Measurements from ENCODE around the gene CYB561D1. TPM values are rescaled to one million over a fixed set of nuclear protein-coding genes. Genes with fewer than 3 reads are reported as not detected.

The CYB561D1 gene
- total and polyA plus RNA-seq, 2 of the 8 experiments (the other 6 are each of a cell fraction or from before 2014, with no cell fraction given) = 3.6 to 3.8 TPM

DNA sequence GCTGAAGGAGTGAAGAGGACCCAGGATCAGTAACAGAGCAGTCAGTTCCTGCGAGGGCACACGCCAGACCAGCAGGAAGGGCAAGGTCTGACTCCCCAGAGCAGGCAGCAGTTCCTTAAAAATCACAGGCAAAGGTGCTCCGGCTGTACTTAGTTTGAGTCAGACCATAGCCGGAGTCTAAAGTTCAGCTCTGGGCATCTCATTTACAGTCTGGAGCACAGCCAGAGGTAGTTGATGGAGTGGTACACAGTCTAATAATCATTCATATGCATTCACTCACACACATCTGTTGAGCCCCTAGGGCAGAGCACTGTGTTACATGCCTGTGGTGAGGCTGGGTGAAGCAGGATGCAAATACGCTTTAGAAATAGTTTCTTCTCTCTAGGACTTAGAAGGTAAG lies 23.0 kb downstream of the CYB561D1 start:
- Histone ChIP-seq H3K23ac (ENCODE audit: insufficient read length) (no peak overlapping the region), H3K9me3 (ENCODE audit: insufficient read depth in 2 of 2, low read depth in 1 of 2, low read length in 1 of 2) (no peaks in the 10 kb centered on the region), H3K4me2 (ENCODE audit: insufficient read depth in 1 of 2, low read depth in 2 of 2, low read length in 2 of 2) (no peak overlapping the region), H3K4ac (replicated peaks; ENCODE audit: insufficient read length, low read depth, low read length) (no peak overlapping the region), H3K79me1 (ENCODE audit: low read depth, low read length) (no peaks in the 10 kb centered on the region), H2BK12ac (ENCODE audit: low read depth, low read length) (no peak overlapping the region), H3K9ac (replicated peaks in 1 of 4; ENCODE audit: extremely low read depth in 1 of 4, low read depth in 3 of 4, low read length in 3 of 4) (no peak overlapping the region), H3K14ac (ENCODE audit: insufficient read length) (no peak overlapping the region), H3K4me1 (replicated peaks in 1 of 4; ENCODE audit: control insufficient read depth in 3 of 4, insufficient read depth in 4 of 4, low read length in 3 of 4) (no peaks in the 10 kb centered on the region), H3K79me2 (ENCODE audit: control insufficient read depth in 1 of 2, insufficient read depth in 2 of 2, low read length in 2 of 2) (no peaks in the 10 kb centered on the region), H3K27me3 (replicated peaks in 1 of 4; ENCODE audit: control insufficient read depth in 3 of 4, extremely low read depth in 1 of 4, insufficient read depth in 3 of 4, low read length in 3 of 4) (0 out of 7 replicates have a peak, but pooled peaks cover 0 to 2% (median 0%) of the 10 kb centered on the region in 4 experiments), H2BK5ac (ENCODE audit: low read depth, low read length) (no peak overlapping the region), H3K56ac (replicated peaks; ENCODE audit: insufficient read length, low read depth, low read length) (no peak overlapping the region), H3K27ac (ENCODE audit: low read depth, low read length) (no peak overlapping the region), H2BK15ac (ENCODE audit: low read length) (no peak overlapping the region), H4K91ac (replicated peaks; ENCODE audit: insufficient read length, low read length) (no peak overlapping the region), H3K23me2 (ENCODE audit: low read depth, low read length) (no peaks in the 10 kb centered on the region), H3K36me3 (ENCODE audit: control insufficient read depth in 2 of 4, insufficient read depth in 4 of 4, low read length in 3 of 4) (no peaks in the 10 kb centered on the region), H2AFZ (ENCODE audit: low read length) (no peak overlapping the region), H2BK120ac (replicated peaks; ENCODE audit: low read depth, low read length) (no peak overlapping the region), H3K4me3 (ENCODE audit: extremely low read depth in 1 of 4, insufficient read depth in 2 of 4, low read depth in 3 of 4, low read length in 4 of 4) (no peak overlapping the region), H2AK5ac (ENCODE audit: low read depth, low read length) (no peak overlapping the region), H4K8ac (ENCODE audit: extremely low read depth, insufficient read depth, low read length) (no peak overlapping the region), H4K20me1 (replicated peaks in 1 of 2; ENCODE audit: control insufficient read depth in 1 of 2, insufficient read depth in 2 of 2, low read length in 2 of 2) (no peaks in the 10 kb centered on the region), H3K18ac (ENCODE audit: extremely low read depth, low read length) (no peak overlapping the region), H2BK20ac (ENCODE audit: low read length) (no peak overlapping the region), H4K5ac (ENCODE audit: insufficient read length, low read depth, low read length) (no peak overlapping the region)
- FAIRE-seq = no peak
- DNase-seq (ENCODE audit: low read depth in 1 of 2, low spot score in 2 of 2) = no peak
- ChIA-PET POLR2A (ENCODE audit: partially characterized antibody) (no interaction called here), CTCF (ENCODE audit: partially characterized antibody) (interaction anchor here (0.8 to 43.7 kb wide), 3 partner anchors 17 to 192 kb away, joined by 3 to 1755 read pairs (median 666); partner anchors contain the start of genes ATXN7L2, CYB561D1 and GPR61)
- TF ChIP-seq BCL11A (IDR thresholded peaks at IDR 0.05; ENCODE audit: low read depth in 2 of 2, low read length in 2 of 2) (no peak), FOSL1 (IDR thresholded peaks at IDR 0.05; ENCODE audit: insufficient read depth, low read depth, low read length) (no peak), KDM5A (IDR thresholded peaks at IDR 0.05; ENCODE audit: low read length) (no peak), CEBPB (IDR thresholded peaks at IDR 0.05; ENCODE audit: low read depth, low read length) (no peak), BACH1 (IDR thresholded peaks at IDR 0.05; ENCODE audit: low read length) (no peak)
- 93% methylated on average over 5 of the region's 5 CpGs; no CpG with 5 or more reads in 1 of the 2 experiments for WGBS, 2 experiments (ENCODE audit: extremely low coverage in 1 of 2, insufficient coverage in 1 of 2, insufficient read length in 1 of 2, insufficient replicate concordance in 2 of 2, low coverage in 1 of 2, low lambda C conversion rate in 2 of 2, missing lambda C conversion rate in 1 of 2)

Measured in H1 (cell line).